KG1 (cell line): ENCODE results near the gene ARHGAP15.
A peak's percentile ranks its signal among the peaks of the same experiment; 100 is the strongest.

Source experiments
- DNase-seq: peaks from one replicate; lab custom pipeline; 2025; lab: John Stamatoyannopoulos, UW

ARHGAP15 gene

GRCh38 chr2:143399631-143400069 is 270.4 kb downstream of the ARHGAP15 start:
- DNase-seq: no peak

DNA sequence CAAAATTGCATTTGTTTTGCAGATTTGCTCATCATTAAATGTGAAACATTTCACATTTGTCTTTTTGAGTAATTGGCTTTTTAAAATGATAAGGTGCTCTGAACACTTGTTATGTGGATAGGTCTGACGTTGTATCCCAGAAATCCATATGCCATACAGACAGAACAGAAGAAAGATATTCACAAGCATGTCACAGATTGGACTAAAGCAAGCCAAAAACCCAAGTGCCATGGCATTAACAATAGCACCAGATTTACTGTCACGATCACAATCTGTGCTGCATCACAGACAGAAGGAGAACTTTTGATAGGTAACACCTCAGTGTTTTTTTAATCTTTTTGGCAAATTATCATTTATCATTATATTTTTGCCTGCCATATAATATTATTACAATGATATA is 272.6 kb downstream of the ARHGAP15 start:
- DNase-seq: no peak

DNA sequence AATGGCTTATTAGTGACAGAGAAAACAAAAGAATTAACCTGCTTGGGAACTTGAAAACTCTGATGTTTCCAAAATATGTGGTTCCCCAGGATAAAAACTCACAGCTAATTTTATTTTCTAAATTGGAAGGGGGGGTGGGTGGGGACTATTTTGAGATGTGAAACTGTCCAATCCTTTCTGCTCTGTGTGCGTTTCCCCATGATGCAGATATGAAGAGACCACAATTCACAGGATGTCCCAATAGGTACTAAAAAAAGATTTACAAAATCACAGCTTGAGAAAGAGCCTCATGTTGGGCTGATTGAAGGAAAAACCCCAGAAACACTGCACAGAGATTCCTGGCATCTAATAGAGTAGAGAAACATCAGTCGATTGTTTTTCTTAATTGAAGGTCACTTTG is 273.2 kb downstream of the ARHGAP15 start:
- DNase-seq: no peak

DNA sequence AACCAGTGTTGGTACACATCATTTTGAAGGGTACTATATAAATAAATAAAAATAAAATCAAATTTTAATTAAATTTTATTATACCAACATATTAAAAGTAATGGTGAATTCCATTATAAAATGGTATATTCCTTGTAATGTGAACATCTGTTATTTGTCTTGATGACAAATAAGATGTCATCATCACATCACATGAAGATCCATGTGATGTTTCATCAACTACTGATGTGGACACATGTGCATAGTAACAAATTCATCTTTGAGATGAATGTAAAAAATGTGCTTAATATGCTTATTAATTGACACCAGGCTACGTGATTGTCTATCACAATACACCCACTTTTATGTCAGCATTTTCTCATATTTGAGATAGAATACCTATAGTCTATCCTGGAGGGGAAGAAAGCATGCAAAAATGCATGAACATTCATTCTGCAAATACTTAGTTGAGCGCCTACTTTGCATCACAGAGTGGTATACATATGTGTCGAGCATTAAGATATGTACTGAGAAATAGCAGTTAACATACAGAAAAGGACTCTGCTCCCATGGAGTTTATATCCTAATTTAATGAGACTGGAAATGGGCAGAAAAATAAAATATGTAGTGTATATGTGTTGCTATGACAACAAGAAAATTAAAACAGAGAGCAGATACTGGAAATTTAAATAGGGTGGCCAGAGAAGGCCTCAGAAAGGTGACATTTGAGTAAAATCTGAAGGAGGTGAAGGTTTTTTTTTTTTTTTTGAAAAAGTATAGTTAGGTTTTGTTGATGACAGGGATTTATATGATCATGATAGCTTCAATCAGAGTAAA is 281.1 kb downstream of the ARHGAP15 start:
- no peak for DNase-seq

DNA sequence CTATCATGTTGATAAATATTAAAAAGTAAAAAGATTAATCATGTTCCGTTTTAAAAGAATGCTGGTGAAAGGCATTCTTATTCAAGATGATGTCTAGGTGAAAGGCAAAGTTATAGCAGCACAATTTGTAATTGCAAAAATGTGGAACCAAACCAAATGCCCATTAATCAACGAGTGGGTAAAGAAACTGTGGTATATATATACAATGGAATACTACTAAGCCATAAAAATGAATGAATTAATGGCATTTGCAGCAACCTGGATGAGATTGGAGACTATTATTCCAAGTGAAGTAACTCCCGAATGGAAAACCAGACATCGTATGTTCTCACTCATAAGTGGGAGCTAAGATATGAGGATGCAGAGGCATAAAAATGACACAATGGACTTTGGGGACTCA is 286.4 kb downstream of the ARHGAP15 start:
- no peak for DNase-seq

DNA sequence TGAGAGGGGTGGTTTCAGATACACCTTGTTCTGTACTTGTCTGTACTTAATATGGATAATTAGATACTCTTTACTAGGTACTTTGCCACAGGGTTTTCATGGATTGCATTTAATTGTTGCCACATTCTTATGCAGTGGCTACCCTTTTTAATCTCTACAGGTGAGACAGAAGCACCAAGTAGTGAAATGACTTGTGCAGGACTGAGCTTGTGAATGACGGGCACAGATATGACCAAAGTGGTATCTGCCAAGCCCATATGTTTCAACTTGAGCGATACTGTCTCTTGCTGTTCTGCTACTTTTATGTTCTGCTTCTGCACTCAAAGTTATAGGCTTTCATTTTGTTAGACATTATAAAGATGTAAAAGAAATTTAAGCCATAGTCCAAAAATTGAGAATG is 288.2 kb downstream of the ARHGAP15 start:
- no peak for DNase-seq

- no peak for DNase-seq
Observed at GRCh38 chr2:143420313-143420712, 291.1 kb downstream of the ARHGAP15 start.

- peak; percentile 31 for DNase-seq
Observed at GRCh38 chr2:143422681-143423080, 293.5 kb downstream of the ARHGAP15 start.

DNA sequence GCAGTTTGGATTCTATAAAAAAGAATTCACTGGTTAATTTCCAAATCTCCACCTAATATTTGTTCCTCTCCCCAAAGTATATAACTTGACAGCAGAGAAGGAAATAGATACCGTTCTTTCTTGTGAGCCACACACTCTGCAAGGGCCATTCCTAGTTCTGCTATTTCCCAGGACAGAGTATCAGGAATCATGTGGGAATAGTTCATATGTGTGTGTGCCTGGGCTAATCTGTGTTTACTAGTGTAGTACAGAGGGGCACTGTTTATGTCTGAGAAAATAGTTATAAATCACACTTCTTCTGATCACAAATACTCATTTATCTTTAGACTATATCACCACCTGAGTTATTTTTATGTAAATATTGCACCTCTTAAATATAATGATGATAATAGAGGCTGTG is 296.7 kb downstream of the ARHGAP15 start:
- no peak for DNase-seq

DNA sequence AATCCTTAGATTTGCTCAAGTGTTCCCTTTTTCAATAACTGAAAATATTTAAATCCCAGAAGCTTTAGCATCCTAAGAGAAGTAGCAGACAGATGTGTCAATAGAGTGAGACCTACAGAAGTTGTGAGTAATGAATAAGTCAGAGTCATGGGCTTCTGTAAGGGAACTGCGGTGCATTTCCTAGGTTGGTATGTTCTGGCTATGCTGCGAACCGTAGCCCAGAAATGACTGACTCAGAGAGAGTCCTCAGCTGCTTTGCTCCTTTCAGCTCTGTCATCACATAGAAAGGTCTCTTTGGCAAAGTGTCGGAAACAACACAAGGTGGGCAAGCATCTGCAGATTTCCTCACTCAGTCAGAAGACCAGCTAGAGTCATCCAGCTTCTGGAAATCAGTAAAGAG is 297.1 kb downstream of the ARHGAP15 start:
- DNase-seq: no peak

DNA sequence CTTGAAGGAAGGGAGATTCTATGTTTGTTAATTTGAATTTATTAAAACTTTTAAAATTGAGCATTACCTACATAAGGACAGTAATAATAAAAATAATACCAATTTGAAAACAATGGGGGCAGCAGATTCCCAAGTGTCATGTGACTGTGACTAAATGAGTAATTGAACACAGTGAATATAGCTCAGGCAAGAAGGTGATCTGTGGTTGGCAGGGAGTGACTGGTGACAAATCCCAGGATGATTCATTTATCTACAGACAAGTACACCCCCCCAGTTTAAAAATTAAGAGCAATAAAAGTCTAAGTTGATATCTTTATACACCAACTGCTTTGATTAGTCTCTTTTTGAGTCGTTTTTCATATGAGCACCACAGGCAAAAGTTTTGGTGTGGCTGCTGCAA is 299.5 kb downstream of the ARHGAP15 start:
- DNase-seq: no peak

GRCh38 chr2:143429932-143430679 is 300.9 kb downstream of the ARHGAP15 start:
- no peak for DNase-seq

DNA sequence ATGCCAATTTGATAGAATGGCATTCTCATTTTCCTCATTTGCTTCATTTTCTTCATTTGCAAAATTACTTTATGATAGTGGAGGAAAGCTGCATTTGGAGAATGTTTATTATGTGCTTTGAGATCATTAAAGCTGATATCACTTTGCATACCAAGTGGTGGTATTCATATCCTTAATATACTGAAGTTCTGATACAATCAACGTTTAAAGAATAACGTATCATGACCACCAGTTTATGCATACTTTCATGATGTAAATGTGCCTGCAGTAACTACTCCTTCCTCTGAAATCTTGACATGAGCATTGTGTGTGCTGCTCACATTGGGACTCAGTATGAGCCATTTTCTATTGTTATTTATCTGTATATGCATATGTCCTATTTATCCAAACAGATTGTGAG is 302.1 kb downstream of the ARHGAP15 start:
- DNase-seq: no peak

DNA sequence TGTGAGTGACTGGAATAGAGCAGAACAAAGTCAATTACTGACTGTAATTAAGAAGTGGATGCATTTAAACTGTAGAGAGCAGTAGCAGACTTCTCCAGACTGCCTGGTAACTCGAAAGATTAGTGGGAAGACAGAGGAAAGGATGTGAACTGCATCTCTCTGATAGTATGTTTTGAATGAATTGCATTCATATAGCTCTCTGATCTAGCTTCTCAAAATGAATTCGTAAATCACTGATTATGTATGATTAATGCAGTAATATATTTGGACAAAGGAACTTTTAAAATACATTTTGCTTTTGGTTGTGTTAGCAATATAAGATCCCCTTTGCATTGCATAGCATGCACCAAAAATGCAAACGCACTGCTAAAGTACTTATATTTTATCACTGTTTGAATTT is 304.0 kb downstream of the ARHGAP15 start:
- no peak for DNase-seq

DNA sequence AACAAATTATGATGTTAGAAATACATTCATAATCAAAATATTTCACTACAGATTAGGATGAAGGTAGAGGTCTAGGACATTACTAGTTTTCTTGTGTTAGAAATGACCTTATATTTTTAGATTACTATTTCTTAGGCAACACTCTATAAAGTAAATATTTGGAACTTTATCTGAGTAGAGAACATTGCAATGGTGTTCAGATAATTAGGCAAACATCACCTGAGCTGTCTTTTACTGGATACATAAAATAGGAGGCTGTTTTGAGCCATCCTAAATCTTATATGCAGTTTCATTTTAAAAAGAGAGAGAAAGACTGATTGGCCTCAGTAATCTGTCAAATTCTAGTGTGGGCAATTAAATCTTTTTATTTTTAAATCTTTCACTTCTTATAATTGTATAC is 304.6 kb downstream of the ARHGAP15 start:
- no peak for DNase-seq

- no peak for DNase-seq
Observed at GRCh38 chr2:143434445-143434844, 305.2 kb downstream of the ARHGAP15 start.

GRCh38 chr2:143435131-143435530 is 305.9 kb downstream of the ARHGAP15 start:
- no peak for DNase-seq

- no peak for DNase-seq
Observed at GRCh38 chr2:143436951-143437350, 307.7 kb downstream of the ARHGAP15 start.

GRCh38 chr2:143440411-143441012 is 311.3 kb downstream of the ARHGAP15 start:
- no peak for DNase-seq

GRCh38 chr2:143442193-143442592 is 313.0 kb downstream of the ARHGAP15 start:
- no peak for DNase-seq

- peak; percentile 45 for DNase-seq
Observed at GRCh38 chr2:143451642-143452281, 322.5 kb downstream of the ARHGAP15 start.

DNA sequence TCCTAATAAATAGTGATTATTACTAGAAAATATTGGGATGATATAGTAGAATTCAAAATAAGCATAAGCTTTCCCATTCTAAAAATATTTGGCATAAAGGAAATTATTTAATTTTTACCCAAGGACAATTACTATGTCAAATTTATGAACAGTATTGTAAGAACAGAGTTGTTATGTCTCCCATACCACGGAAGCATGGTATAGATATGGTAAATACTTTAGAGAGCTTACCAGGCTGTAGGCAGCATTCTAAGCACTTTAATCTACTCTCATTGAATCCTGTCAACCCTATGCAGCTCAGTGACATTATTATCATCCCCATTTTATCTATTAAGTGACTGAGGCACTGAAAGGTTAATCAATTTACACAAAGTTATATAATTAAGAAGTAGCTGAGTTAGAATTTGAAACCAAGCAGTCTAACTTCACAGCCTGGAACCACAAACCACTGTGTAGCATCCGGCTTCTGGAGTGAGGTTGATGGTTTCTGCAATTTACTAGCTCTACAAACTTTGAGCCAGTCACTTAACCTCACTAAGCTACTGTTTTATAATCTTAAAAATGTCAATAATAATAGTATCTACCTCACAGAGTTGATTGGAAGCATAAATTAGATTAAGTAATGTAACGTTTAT is 323.7 kb downstream of the ARHGAP15 start:
- DNase-seq: no peak
